ENCODE data around the gene USP17L15. TPM values are rescaled to one million over a fixed set of nuclear protein-coding genes. Genes with fewer than 3 reads are reported as not detected.

Gene USP17L15
- total and polyA plus RNA-seq, 3 donors (not counting 1 experiment from before 2014, with no cell fraction given): not detected

Other genes starting within 250 kb of the USP17L15 start
- gene FAM90A26, start 64.0 kb upstream of the USP17L15 start, total RNA-seq: not detected
- not detected for gene FAM90A26, start 64.0 kb upstream of the USP17L15 start, polyA plus RNA-seq
- not detected for gene USP17L10, start 23.7 kb upstream of the USP17L15 start, total RNA-seq
- gene USP17L10, start 23.7 kb upstream of the USP17L15 start, polyA plus RNA-seq: not detected
- under 1 TPM in 1 of 2 donors, not detected in 1; 0.24 TPM for gene USP17L11, start 19.0 kb upstream of the USP17L15 start, total RNA-seq
- not detected for gene USP17L11, start 19.0 kb upstream of the USP17L15 start, polyA plus RNA-seq
- gene USP17L12, start 14.2 kb upstream of the USP17L15 start, total RNA-seq: not detected
- not detected for gene USP17L12, start 14.2 kb upstream of the USP17L15 start, polyA plus RNA-seq
- not detected for gene USP17L13, start 9.5 kb upstream of the USP17L15 start, total RNA-seq
- gene USP17L13, start 9.5 kb upstream of the USP17L15 start, polyA plus RNA-seq: not detected
- gene USP17L17, start 9.5 kb downstream of the USP17L15 start, total RNA-seq: not detected
- not detected for gene USP17L17, start 9.5 kb downstream of the USP17L15 start, polyA plus RNA-seq
- not detected for gene USP17L18, start 14.2 kb downstream of the USP17L15 start, total RNA-seq
- not detected for gene USP17L18, start 14.2 kb downstream of the USP17L15 start, polyA plus RNA-seq
- not detected for gene USP17L19, start 19.0 kb downstream of the USP17L15 start, total RNA-seq
- gene USP17L19, start 19.0 kb downstream of the USP17L15 start, polyA plus RNA-seq: not detected
- gene USP17L20, start 23.7 kb downstream of the USP17L15 start, total RNA-seq: not detected
- gene USP17L20, start 23.7 kb downstream of the USP17L15 start, polyA plus RNA-seq: not detected
- not detected for gene USP17L21, start 28.5 kb downstream of the USP17L15 start, total RNA-seq
- not detected for gene USP17L21, start 28.5 kb downstream of the USP17L15 start, polyA plus RNA-seq
- not detected for gene USP17L22, start 33.2 kb downstream of the USP17L15 start, total RNA-seq
- gene USP17L22, start 33.2 kb downstream of the USP17L15 start, polyA plus RNA-seq: not detected
- gene USP17L24, start 90.8 kb downstream of the USP17L15 start, total RNA-seq: not detected
- not detected for gene USP17L24, start 90.8 kb downstream of the USP17L15 start, polyA plus RNA-seq
- gene USP17L25, start 95.5 kb downstream of the USP17L15 start, total RNA-seq: not detected
- not detected for gene USP17L25, start 95.5 kb downstream of the USP17L15 start, polyA plus RNA-seq
- gene USP17L26, start 100.3 kb downstream of the USP17L15 start, total RNA-seq: not detected
- not detected for gene USP17L26, start 100.3 kb downstream of the USP17L15 start, polyA plus RNA-seq
- not detected for gene USP17L5, start 105.0 kb downstream of the USP17L15 start, total RNA-seq
- gene USP17L5, start 105.0 kb downstream of the USP17L15 start, polyA plus RNA-seq: not detected
- not detected for gene USP17L27, start 109.8 kb downstream of the USP17L15 start, total RNA-seq
- gene USP17L27, start 109.8 kb downstream of the USP17L15 start, polyA plus RNA-seq: not detected
- gene USP17L28, start 114.5 kb downstream of the USP17L15 start, total RNA-seq: not detected
- gene USP17L28, start 114.5 kb downstream of the USP17L15 start, polyA plus RNA-seq: not detected
- gene USP17L29, start 119.3 kb downstream of the USP17L15 start, total RNA-seq: not detected
- not detected for gene USP17L29, start 119.3 kb downstream of the USP17L15 start, polyA plus RNA-seq
- not detected for gene USP17L30, start 128.7 kb downstream of the USP17L15 start, total RNA-seq
- gene USP17L30, start 128.7 kb downstream of the USP17L15 start, polyA plus RNA-seq: not detected
- gene DEFB131A, start 210.0 kb downstream of the USP17L15 start, total RNA-seq: not detected
- not detected for gene DEFB131A, start 210.0 kb downstream of the USP17L15 start, polyA plus RNA-seq